PFSK-1 (cell line): ENCODE measurements around the gene IFITM2.

ENCODE experiments used
- FOXP2 ChIP-seq: optimal IDR thresholded peaks from 2 replicates; pipeline ENCODE3; 2011; ENCODE audit warnings: borderline replicate concordance, control low read depth, inconsistent platforms; ENCODE audit not compliant: insufficient read depth; ENCODE audit errors: extremely low read length, extremely low read depth
- POLR2AphosphoS5 ChIP-seq: IDR thresholded peaks from 2 replicates; pipeline ENCODE4 v1.6.1; 2012; ENCODE audit warnings: low read depth, mild to moderate bottlenecking, control low read depth, low read length, moderate library complexity
- REST ChIP-seq, 2 experiments: IDR thresholded peaks; 2 replicates each; pipeline versions ENCODE4 v1.6.1 to v1.8.0; 2011 to 2012; ENCODE audit warnings: low read depth in 2 of 2, low read length in 2 of 2, control low read depth in 1 of 2, inconsistent platforms in 1 of 2, mild to moderate bottlenecking in 1 of 2, moderate library complexity in 1 of 2; ENCODE audit not compliant: insufficient read depth in 1 of 2
- SIN3A ChIP-seq: IDR thresholded peaks from 2 replicates; pipeline ENCODE4 v1.6.1; 2012; ENCODE audit warnings: mild to moderate bottlenecking, low read length, moderate library complexity, borderline replicate concordance; ENCODE audit not compliant: insufficient read depth
- TAF1 ChIP-seq: IDR thresholded peaks from 2 replicates; pipeline ENCODE4 v1.6.1; 2012; ENCODE audit warnings: low read length, control low read depth, borderline replicate concordance; ENCODE audit not compliant: insufficient read depth

The IFITM2 gene

GRCh38 chr11:285894-286220 is 21.8 kb upstream of the IFITM2 start:
- no peak for TF ChIP-seq FOXP2
- no peak for TF ChIP-seq SIN3A
- TF ChIP-seq REST (IDR thresholded peaks at IDR 0.05; ENCODE audit: insufficient read depth in 1 of 2, low read depth in 2 of 2, low read length in 2 of 2), result no peak
- no peak for TF ChIP-seq POLR2AphosphoS5
- no peak for TF ChIP-seq TAF1

GRCh38 chr11:287821-288477 is 19.7 kb upstream of the IFITM2 start:
- TF ChIP-seq FOXP2, result no peak
- TF ChIP-seq REST (IDR thresholded peaks at IDR 0.05; ENCODE audit: insufficient read depth in 1 of 2, low read depth in 2 of 2, low read length in 2 of 2), result no peak
- TF ChIP-seq SIN3A, result no peak
- TF ChIP-seq TAF1, result no peak
- TF ChIP-seq POLR2AphosphoS5, result no peak

GRCh38 chr11:288478-289397 is 18.9 kb upstream of the IFITM2 start, which contains the start of gene PGGHG:
Gene PGGHG, plus strand, starts transcription at chr11:289126. Its CDS starts 691 bp downstream, at chr11:289817.
- TF ChIP-seq POLR2AphosphoS5, result peak; percentile 54; the same call in 1 of the 2 replicates
- TF ChIP-seq TAF1, result no peak
- TF ChIP-seq FOXP2, result no peak
- TF ChIP-seq REST (IDR thresholded peaks at IDR 0.05; ENCODE audit: insufficient read depth in 1 of 2, low read depth in 2 of 2, low read length in 2 of 2), result no peak

GRCh38 chr11:289398-289711 is 18.3 kb upstream of the IFITM2 start:
- TF ChIP-seq REST (IDR thresholded peaks at IDR 0.05; ENCODE audit: insufficient read depth in 1 of 2, low read depth in 2 of 2, low read length in 2 of 2) (no peak), FOXP2 (no peak), SIN3A (no peak), TAF1 (no peak), POLR2AphosphoS5 (no peak)
